ENCODE data around the gene HIP1. TPM values are rescaled to one million over a fixed set of nuclear protein-coding genes. Genes with fewer than 3 reads are reported as not detected.
A peak's percentile ranks its signal among the peaks of the same experiment; 100 is the strongest.

The HIP1 gene
- total RNA-seq, 4 donors from 2014 or later, result 24.9 to 51.2 (median 27.2) TPM

DNA sequence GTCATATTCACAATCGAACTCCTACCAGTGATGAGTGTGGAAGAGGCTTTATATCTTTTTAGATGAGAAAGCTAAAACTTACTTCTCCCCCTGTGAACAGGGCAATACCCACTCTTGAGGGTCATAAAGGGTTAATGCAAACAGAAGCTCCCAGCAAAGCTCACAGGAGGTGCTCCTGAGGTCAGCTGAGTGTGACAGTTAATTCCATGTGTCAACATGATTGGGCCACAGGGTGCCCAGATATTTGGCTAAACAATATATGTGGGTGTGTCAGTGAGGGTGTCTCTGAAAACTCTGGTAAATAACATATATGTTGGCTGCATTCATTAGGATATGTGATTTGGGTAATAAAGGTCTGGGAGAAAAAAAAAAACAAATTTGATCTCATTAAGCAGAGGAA is 86.0 kb downstream of the HIP1 start:
- no peak for DNase-seq (ENCODE audit: low spot score)
- no peak for ATAC-seq (ENCODE audit: low FRiP score)
- TF ChIP-seq, protein P1, sequence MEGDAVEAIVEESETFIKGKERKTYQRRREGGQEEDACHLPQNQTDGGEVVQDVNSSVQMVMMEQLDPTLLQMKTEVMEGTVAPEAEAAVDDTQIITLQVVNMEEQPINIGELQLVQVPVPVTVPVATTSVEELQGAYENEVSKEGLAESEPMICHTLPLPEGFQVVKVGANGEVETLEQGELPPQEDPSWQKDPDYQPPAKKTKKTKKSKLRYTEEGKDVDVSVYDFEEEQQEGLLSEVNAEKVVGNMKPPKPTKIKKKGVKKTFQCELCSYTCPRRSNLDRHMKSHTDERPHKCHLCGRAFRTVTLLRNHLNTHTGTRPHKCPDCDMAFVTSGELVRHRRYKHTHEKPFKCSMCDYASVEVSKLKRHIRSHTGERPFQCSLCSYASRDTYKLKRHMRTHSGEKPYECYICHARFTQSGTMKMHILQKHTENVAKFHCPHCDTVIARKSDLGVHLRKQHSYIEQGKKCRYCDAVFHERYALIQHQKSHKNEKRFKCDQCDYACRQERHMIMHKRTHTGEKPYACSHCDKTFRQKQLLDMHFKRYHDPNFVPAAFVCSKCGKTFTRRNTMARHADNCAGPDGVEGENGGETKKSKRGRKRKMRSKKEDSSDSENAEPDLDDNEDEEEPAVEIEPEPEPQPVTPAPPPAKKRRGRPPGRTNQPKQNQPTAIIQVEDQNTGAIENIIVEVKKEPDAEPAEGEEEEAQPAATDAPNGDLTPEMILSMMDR (IDR thresholded peaks at IDR 0.05), result no peak

DNA sequence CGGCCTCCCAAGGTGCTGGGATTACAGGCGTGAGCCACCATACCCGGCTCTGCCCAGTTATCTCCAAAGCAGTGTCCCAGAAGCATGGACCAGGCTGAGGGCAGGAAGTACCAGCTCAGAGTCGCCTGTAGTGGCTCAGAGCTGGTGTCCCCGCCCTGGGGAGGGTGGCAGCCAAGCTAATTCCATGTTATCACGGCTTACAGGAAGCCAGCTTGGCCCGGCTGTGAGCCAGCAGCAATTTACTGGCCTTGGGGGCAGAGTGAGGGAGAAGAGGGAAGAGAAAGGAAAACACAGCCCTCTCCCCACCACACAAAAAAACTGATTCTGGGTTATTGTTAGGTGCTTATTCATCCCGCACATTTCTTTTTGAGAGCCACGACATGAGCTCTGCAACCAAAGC is 88.1 kb downstream of the HIP1 start:
- TF ChIP-seq, protein P1 (IDR thresholded peaks at IDR 0.05), result no peak
- no peak for ATAC-seq (ENCODE audit: low FRiP score)
- no peak for DNase-seq (ENCODE audit: low spot score)

DNA sequence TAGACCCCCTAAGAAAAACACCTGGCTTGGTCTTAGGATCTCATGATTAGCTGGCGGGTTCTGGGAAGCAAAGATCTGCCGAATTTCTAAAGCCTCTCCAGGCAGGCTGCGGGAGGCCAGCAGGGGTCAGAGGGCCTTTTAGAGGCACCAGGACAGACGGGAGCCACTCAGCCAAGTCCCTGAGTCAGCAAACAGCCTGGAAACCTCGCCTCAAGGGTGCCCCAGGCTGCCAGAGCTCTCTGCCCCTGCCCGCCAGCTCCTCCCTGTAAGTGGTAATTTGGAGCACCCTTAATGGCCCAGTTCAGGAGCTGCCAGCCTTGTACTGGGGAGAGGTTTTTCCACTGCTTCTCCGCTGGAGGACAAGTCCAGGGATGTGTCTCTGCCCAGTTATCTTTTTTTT is 88.7 kb downstream of the HIP1 start:
- peak; percentile 54 for ATAC-seq (ENCODE audit: low FRiP score)
- no peak for DNase-seq (ENCODE audit: low spot score)
- TF ChIP-seq, protein P1 (IDR thresholded peaks at IDR 0.05), result no peak

DNA sequence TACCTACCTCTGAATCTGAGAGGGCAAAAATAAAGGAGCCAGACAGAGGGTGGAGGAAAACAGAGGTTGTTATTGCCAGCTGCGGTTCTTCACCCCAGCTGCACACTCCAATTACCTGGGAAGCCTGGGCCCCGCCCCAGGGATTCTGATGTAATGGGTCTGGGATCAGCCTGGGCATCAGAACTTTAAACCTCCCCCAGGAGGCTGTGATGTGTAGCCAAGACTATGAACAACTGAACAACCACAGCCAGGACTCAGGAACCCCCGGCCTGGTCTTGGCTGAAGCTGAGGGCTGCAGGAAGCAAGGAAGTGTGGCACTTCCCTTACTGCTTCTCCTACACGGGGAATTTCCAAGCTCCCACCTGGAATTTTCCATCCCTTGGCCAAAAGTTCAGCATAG is 89.3 kb downstream of the HIP1 start:
- no peak for DNase-seq (ENCODE audit: low spot score)
- peak; percentile 83 for ATAC-seq (ENCODE audit: low FRiP score)

DNA sequence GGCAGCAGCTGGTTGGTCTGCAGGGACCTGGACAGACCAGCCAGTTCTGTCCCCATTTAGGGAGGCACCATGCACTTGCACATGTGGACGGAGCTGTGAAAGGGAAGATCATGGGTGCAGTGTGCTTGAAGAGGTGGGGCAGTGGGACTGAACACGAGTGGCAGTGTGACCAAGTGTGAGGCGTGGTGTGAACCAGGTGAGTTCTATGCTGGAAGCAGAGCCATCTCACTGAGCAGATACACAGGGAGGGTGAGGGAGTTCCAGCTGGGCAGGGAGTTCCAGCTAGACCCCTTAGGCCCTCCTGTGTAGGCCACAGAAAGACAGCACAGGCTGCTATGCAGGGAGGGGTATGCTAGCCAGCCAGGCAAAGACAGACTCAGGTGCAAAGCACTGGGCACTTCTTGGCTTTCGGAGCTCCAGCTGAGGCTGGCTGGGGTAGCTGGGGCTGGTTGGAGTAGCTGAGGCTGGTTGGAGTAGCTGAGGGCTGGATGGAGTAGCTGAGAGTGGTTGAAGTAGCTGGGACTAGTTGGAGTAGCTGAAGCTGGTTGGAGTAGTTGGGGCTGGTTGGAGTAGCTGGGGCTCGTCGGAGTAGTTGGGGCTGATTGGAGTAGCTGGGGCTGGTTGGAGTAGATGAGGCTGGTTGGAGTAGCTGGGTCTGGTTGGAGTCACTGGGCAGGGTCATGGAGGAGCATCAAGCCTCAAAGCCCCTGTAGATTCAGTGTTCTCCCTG is 90.9 kb downstream of the HIP1 start:
- ATAC-seq (ENCODE audit: low FRiP score) (peak; percentile 4), DNase-seq (ENCODE audit: low spot score) (no peak)
- TF ChIP-seq, protein P1 (IDR thresholded peaks at IDR 0.05), result no peak

More for the DNA sequence above, 89.3 kb downstream of the HIP1 start:
- TF ChIP-seq, protein P1 (IDR thresholded peaks at IDR 0.05), result no peak

DNA sequence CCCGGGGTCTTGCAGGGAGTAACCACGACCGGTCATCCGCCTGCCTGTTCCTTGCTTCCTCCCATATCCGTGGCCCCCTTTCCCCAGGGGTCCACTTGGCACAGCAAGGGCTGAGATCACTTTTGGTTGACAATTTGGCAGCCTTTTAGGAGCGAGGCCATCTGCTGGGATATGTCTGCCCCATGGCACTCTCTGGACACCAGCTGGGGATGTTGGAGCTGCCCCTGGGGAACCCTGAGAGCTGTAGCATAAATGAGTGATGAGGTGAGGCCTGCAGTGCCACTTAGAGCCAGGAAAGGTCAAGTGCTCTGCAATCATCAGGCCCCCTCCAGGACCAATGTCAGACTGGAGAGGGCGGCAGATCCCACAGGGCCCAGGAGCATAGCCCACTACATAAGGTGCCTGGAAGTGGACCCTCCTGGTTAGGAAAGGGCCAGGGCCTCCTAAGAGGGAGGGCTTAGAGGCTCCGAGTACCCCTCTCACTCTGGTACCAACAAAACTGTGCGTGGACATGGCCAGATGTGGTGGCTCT is 92.1 kb downstream of the HIP1 start:
- TF ChIP-seq, protein P1 (IDR thresholded peaks at IDR 0.05), result no peak
- no peak for ATAC-seq (ENCODE audit: low FRiP score)
- no peak for DNase-seq (ENCODE audit: low spot score)

DNA sequence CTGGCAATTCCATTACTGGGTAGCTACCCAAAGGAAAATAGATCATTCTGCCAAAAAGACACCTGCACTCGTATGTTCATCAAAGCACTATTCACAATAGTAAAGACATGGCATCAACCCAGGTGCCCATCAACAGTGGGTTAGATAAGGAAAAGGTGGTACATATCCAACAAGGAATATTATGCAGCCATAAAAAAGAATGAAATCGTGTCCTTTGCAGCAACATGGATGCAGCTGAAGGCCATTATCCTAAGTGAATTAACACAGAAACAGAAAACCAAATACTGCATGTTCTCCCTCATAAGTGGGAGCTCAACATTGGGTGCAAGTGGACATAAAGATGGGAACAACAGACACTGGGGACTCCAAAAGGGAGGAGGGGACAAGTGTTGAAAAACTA is 93.2 kb downstream of the HIP1 start:
- TF ChIP-seq, protein P1 (IDR thresholded peaks at IDR 0.05), result no peak
- DNase-seq (ENCODE audit: low spot score) (no peak), ATAC-seq (ENCODE audit: low FRiP score) (no peak)

Data from omental fat pad (tissue), 4 donors.